Lower lobe of right lung (tissue), 2 donors: ENCODE results near the gene OGG1. TPM values are rescaled to one million over a fixed set of nuclear protein-coding genes. Genes with fewer than 3 reads are reported as not detected.

ENCODE experiments used
- ATAC-seq, 2 donors: fragments of 200-7000 bp; cut with Tn5 transposase; one replicate each; pipeline ENCODE4 v1.9.1; 2020 to 2022; ENCODE audit warnings: mild to moderate bottlenecking in 2 of 2, moderate library complexity in 2 of 2
- DNase-seq: peaks from one replicate; pipeline ENCODE4 v3.0.0-alpha.2; 2020
- H3K27ac ChIP-seq: fragments of 200-600 bp; one replicate; pipeline ENCODE4 v1.8.0; 2022
- H3K27me3 ChIP-seq: fragments of 200-600 bp; one replicate; pipeline ENCODE4 v1.8.0; 2022; ENCODE audit warnings: low read depth
- H3K36me3 ChIP-seq: fragments of 200-600 bp; one replicate; pipeline ENCODE4 v1.8.0; 2022; ENCODE audit warnings: mild to moderate bottlenecking
- H3K4me1 ChIP-seq: fragments of 200-600 bp; one replicate; pipeline ENCODE4 v1.8.0; 2022
- H3K4me3 ChIP-seq: fragments of 200-600 bp; one replicate; pipeline ENCODE4 v1.8.0; 2022; ENCODE audit warnings: mild to moderate bottlenecking
- H3K9me3 ChIP-seq: fragments of 200-600 bp; one replicate; pipeline ENCODE4 v1.8.0; 2022
- CTCF ChIP-seq: fragments of 200-600 bp; IDR thresholded peaks from one replicate; pipeline ENCODE4 v1.8.0; 2022; ENCODE audit warnings: antibody characterized with exemption, mild to moderate bottlenecking
- intact Hi-C: fragments of 100-400 bp; cut with DNase I; formaldehyde crosslinking; loops from one replicate; pipeline ENCODE4 v1.11.0; 2022
- total RNA-seq: library from RNA; stranded (reverse); fragmentation: NEBNext Ultra II Directional; extraction: Animal tissue kit (Norgen Biotek cat#: 25700); gene quantifications from one replicate; pipeline ENCODE4 v1.2.1, GENCODE V29; 2021
- donor health status: DM: no; HTN: yes; CAD: no; lungs with severe emphysema.

Gene OGG1
- total RNA-seq, 1 donor from 2014 or later, result 21.5 TPM

GRCh38 chr3:9800529-9800928, 50.8 kb downstream of the OGG1 start:
- Histone ChIP-seq H3K36me3 (peaks cover 100% of the 10 kb centered on the region), H3K27me3 (no peaks in the 10 kb centered on the region), H3K27ac (no peak overlapping the region), H3K9me3 (no peaks in the 10 kb centered on the region), H3K4me1 (peaks cover 13% of the 10 kb centered on the region), H3K4me3 (no peak overlapping the region)
- DNase-seq (no peak), ATAC-seq (no peak)
- TF ChIP-seq CTCF, result no peak
- intact Hi-C loops, result no loop called here

GRCh38 chr3:9803494-9803893, 53.7 kb downstream of the OGG1 start:
- H3K4me3 ChIP-seq, result no peak overlapping the region
- no peaks in the 10 kb centered on the region for H3K27me3 ChIP-seq
- no peaks in the 10 kb centered on the region for H3K9me3 ChIP-seq
- no peak for DNase-seq
- intact Hi-C loops, result no loop called here
- no peak for TF ChIP-seq CTCF
- no peaks in the 10 kb centered on the region for H3K4me1 ChIP-seq
- no peak overlapping the region for H3K27ac ChIP-seq
- peaks cover 91% of the 10 kb centered on the region for H3K36me3 ChIP-seq
- no peak for ATAC-seq

- no peak for TF ChIP-seq CTCF
- Histone ChIP-seq H3K27ac (no peak overlapping the region), H3K4me1 (peaks cover 7% of the 10 kb centered on the region), H3K9me3 (no peaks in the 10 kb centered on the region), H3K36me3 (peaks cover 76% of the 10 kb centered on the region), H3K27me3 (no peaks in the 10 kb centered on the region), H3K4me3 (no peak overlapping the region)
- intact Hi-C loops, result no loop called here
- no peak for ATAC-seq
- no peak for DNase-seq
Measured at GRCh38 chr3:9804996-9805395, 55.2 kb downstream of the OGG1 start.

GRCh38 chr3:9806137-9806536, 56.4 kb downstream of the OGG1 start:
- Histone ChIP-seq H3K4me3 (no peak overlapping the region), H3K27me3 (no peaks in the 10 kb centered on the region), H3K9me3 (no peaks in the 10 kb centered on the region), H3K27ac (no peak overlapping the region), H3K4me1 (peaks cover 17% of the 10 kb centered on the region), H3K36me3 (peaks cover 64% of the 10 kb centered on the region)
- DNase-seq, result no peak
- intact Hi-C loops, result no loop called here
- no peak for ATAC-seq
- TF ChIP-seq CTCF, result no peak

Other genes with a start within 250 kb of the OGG1 start
- gene LHFPL4, start 196.1 kb upstream of the OGG1 start, total RNA-seq, result not detected
- 61.0 TPM for gene MTMR14, start 100.4 kb upstream of the OGG1 start, total RNA-seq
- gene CPNE9, start 46.1 kb upstream of the OGG1 start, total RNA-seq, result 0.44 TPM
- 22.3 TPM for gene BRPF1, start 18.2 kb upstream of the OGG1 start, total RNA-seq
- gene CAMK1, start 20.0 kb downstream of the OGG1 start, total RNA-seq, result 30.8 TPM
- gene TADA3, start 42.5 kb downstream of the OGG1 start, total RNA-seq, result 53.8 TPM
- 170 TPM for gene ARPC4, start 43.1 kb downstream of the OGG1 start, total RNA-seq
- gene TTLL3, start 60.3 kb downstream of the OGG1 start, total RNA-seq, result 50.0 TPM
- gene RPUSD3, start 94.1 kb downstream of the OGG1 start, total RNA-seq, result 36.5 TPM
- not detected for gene CIDEC, start 130.3 kb downstream of the OGG1 start, total RNA-seq
- 23.8 TPM for gene JAGN1, start 140.7 kb downstream of the OGG1 start, total RNA-seq
- 21.5 TPM for gene IL17RE, start 152.9 kb downstream of the OGG1 start, total RNA-seq
- 27.2 TPM for gene IL17RC, start 167.1 kb downstream of the OGG1 start, total RNA-seq
- gene CRELD1, start 183.9 kb downstream of the OGG1 start, total RNA-seq, result 54.3 TPM
- gene PRRT3, start 202.5 kb downstream of the OGG1 start, total RNA-seq, result 2.1 TPM
- gene EMC3, start 236.9 kb downstream of the OGG1 start, total RNA-seq, result 74.9 TPM